ENCODE data around the gene FGD3.

DNA sequence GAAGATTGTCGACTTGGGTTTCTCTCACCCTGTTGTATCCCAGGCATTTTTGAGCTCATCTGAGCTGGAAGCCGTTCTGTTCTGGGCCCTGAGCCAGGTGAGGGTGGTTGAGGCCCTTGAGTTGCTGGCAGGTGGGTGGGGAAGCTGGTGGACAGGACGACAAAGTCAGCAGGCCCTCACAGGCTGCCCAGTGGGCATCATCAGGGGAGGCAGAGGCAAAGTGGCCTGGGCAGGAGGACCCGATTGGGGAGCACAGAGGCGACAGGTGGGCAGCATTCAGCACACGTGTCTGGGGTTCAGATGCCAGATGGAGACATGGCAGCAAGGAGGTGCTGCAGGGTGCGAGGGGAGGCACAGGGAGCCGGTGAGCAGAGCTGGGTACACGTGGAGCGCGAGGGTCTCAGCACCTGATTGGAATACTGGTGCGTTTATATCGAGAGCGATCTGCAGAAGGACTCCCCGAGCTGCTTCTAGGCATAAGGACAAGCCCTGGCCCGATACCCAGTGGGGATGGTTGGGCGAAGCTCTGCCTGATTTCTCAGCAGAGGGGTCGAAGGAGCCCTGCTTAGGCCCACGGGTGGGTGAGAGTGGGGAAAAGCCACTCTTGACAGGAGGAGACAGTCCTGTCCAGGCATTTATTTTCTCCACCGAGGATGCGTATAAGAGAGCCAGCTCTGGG is 62.2 kb downstream of the FGD3 start:
- TF ChIP-seq EZH2 (IDR thresholded peaks at IDR 0.05; ENCODE audit: insufficient read depth, poor library complexity, severe bottlenecking): no peak
- TF ChIP-seq EZH2phosphoT487 (IDR thresholded peaks at IDR 0.05; ENCODE audit: insufficient read depth, low read depth): no peak
